ENCODE data around the gene PHYHD1. TPM values are rescaled to one million over a fixed set of nuclear protein-coding genes. Genes with fewer than 3 reads are reported as not detected.

PHYHD1 gene
- total and polyA plus RNA-seq, 2 of the 13 experiments (the other 11 are each of a cell fraction or from before 2014, with no cell fraction given): 10.6 to 25.3 TPM

DNA sequence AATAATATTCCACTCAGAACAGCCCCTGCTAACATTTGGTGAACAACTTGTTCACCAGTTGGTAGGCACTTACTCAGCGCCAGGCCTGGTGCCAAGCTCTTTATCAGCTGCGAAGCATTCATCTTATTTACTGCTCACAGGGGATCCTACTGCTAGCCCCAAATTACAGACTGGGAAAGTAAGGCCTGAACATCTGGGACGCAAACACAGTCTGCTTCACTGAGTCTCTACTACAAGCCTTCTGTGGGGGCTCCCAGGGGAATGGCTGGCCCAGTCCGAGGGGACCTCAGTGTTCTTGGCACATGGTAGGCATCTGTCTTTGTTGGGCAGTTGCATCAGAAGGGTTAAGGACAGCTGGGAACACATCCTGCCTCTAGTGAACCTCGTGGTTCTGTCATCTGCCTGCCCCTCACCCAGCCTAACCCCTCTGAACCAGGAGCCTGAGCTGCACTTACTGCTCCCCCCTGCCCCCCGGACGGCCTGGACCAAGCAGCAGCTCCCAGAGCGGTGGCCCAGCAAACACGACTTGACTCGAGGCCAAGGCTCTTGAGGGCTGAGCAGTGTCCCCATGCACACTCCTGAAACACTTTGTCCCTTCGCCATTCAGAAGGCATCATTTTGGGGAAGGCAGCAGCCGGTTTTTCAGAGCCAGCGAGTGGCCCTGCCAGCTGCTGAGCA, at the start of gene PHYHD1 (continued):
- TF ChIP-seq ZNF687 (CRISPR knock-in tag; IDR thresholded peaks at IDR 0.05): peak; percentile 82
- peak; percentile 45; the same call in 1 of the 2 replicates for TF ChIP-seq PATZ1 (CRISPR knock-in tag; IDR thresholded peaks at IDR 0.05)
- no peak for TF ChIP-seq ZFP36 (IDR thresholded peaks at IDR 0.05; ENCODE audit: borderline replicate concordance, low read depth, low read length, partially characterized antibody)
- TF ChIP-seq PHB2 (IDR thresholded peaks at IDR 0.05; ENCODE audit: partially characterized antibody): no peak
- TF ChIP-seq JUND (CRISPR knock-in tag; IDR thresholded peaks at IDR 0.05): no peak
- peak; percentile 76 for TF ChIP-seq ZNF652 (CRISPR knock-in tag; IDR thresholded peaks at IDR 0.05; ENCODE audit: borderline replicate concordance, low read depth)
- TF ChIP-seq ZNF629 (CRISPR knock-in tag; conservative IDR thresholded peaks at IDR 0.05): peak; percentile 67
- TF ChIP-seq ZNF367 (CRISPR knock-in tag; IDR thresholded peaks at IDR 0.05; ENCODE audit: borderline replicate concordance): no peak
- no peak for TF ChIP-seq SSRP1 (CRISPR knock-in tag; IDR thresholded peaks at IDR 0.05)
- TF ChIP-seq MAZ (IDR thresholded peaks at IDR 0.05; ENCODE audit: borderline replicate concordance, low read depth, low read length): no peak
- TF ChIP-seq MAZ (CRISPR knock-in tag; IDR thresholded peaks at IDR 0.05; ENCODE audit: low read depth): no peak
- no peak for TF ChIP-seq CSRNP2 (CRISPR knock-in tag; conservative IDR thresholded peaks at IDR 0.05; ENCODE audit: low read depth)
- no peak for TF ChIP-seq NCOA5 (CRISPR knock-in tag; IDR thresholded peaks at IDR 0.05)
- no peak for TF ChIP-seq SNAPC4 (CRISPR knock-in tag; IDR thresholded peaks at IDR 0.05)
